ENCODE results near the gene IQCK.

The IQCK gene

GRCh38 chr16:19804538-19805323 is 86.7 kb downstream of the IQCK start:
- DNase-seq (ENCODE audit: low spot score): peak; percentile 57

GRCh38 chr16:19805459-19806162 is 87.5 kb downstream of the IQCK start:
- no peak for DNase-seq (ENCODE audit: low spot score)

DNA sequence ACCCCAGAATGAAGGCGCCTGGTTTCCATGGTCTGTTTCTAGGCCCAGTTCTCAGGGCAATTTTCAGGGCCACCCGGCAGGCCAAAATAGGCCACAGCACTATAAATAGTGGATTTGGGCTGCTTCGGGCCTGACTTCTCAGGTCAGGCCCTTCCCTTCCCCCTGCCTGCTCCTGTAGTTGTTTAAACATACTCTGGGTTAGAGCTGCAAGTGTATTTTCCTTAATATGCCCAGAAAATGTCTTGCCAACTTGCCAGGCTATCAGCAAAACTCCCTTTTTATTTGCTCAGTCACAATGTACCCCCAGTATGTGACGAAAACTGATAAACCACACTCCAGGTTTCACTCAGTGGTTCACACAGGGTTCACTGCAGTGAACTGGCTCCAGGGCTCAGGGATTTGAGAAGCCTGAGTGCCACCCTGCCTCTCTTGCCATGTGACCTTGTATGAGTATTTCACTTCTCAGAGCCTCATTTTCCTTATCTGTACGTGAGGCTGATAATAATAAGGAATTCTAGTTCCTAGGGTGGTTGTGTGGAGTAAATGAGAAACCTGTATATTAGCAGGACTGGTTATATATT is 90.1 kb downstream of the IQCK start:
- DNase-seq (ENCODE audit: low spot score): no peak

- DNase-seq (ENCODE audit: low spot score): no peak
Observed at GRCh38 chr16:19809121-19809635, 91.1 kb downstream of the IQCK start.

DNA sequence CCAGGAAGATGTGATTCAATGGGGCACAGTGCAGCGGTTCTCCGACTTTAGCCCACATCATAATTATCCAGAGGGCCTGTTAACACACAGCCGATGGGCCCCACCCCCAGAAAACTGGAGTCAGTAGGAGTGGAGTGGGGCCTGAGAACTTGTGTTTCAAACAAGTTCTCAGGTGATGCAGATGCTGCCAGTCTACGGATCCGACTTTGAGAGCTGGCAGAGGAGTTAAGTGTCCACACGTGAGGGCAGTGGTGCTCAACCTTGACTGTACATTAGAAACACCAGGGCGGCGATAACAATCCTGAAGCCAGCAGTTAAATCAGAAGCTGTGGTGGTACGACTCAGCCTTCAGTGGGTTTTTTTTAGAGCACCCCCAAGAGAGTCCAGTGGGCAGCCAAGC is 91.6 kb downstream of the IQCK start:
- DNase-seq (ENCODE audit: low spot score): no peak

- DNase-seq (ENCODE audit: low spot score): no peak
Observed at GRCh38 chr16:19810817-19811731, 93.0 kb downstream of the IQCK start.

DNA sequence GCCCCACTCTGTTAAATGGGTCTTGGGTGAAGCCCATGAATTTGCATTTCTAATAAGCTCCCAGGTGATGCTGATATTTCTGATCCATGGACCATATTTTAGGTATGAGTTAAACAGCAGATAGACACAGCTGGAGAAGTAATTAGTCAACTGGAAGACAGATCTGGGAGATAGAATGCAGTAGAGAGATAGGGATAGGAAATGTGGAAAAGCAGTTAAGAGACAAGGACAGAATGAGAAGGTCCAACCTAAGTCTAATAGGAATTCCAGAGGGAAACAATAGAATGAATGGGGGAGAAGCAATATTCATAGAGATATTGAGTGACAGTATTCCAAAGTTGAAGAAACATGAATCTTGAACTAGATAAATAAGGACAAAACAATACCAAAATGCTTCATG is 94.9 kb downstream of the IQCK start:
- no peak for DNase-seq (ENCODE audit: low spot score)

GRCh38 chr16:19815418-19815817 is 97.3 kb downstream of the IQCK start:
- DNase-seq (ENCODE audit: low spot score): no peak

GRCh38 chr16:19817122-19817521 is 99.1 kb downstream of the IQCK start:
- DNase-seq (ENCODE audit: low spot score): no peak

DNA sequence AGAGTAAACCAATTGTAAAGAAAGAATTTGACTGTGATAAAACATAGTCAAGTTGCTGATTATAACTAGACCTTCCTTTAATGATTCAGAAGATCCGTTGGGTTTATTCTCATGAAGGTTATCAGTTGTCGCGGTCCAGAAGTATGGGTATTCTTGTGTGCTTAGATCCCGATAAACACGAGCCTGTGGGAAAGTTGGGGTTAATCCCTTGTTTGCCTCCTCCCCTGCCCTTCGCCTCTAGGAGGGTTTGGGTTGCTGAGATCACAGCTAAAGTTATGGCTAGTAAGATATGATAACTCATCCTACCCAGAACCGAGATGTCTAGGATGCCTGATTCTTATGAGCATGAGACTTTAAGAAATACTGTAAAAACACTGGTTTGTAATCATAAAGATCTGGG is 99.8 kb downstream of the IQCK start:
- no peak for DNase-seq (ENCODE audit: low spot score)

DNA sequence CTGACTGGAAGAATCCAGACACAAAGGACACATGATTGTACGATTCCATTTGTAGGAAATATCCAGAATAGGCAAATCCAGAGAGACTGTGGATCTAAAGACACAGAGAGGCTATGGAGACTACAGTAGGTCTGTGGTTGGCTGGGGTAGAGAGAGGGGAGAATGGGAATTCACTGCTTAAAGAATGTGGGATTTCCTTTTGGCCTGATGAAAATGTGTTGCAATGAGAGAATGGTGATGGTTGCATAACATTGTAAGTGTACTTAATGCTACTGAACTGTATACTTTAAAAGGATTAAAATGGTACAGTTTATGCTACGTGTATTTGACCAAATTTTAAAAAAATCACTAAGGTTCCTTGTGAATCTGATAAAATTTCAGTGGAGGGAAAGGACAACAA is 104.5 kb downstream of the IQCK start:
- no peak for DNase-seq (ENCODE audit: low spot score)

DNA sequence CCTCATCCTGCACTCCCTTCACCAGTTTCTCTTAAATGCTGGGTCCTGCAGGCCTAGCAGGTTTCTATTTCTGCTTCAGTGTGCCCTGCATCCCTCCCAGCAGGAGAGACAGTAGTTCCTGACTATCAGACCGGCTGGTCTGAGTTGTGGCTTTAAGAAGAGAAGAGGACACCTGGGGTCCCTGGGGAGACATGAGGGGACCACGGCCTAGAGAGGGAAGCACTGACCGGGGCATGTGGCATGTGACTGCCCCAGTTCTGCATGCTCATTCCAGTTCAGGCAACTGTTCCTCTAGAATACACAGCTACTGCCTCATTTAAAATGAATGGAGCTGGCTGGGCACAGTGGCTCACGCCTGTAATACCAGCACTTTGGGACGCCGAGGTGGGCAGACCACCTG is 105.3 kb downstream of the IQCK start:
- DNase-seq (ENCODE audit: low spot score): no peak

GRCh38 chr16:19824216-19824615 is 106.1 kb downstream of the IQCK start:
- no peak for DNase-seq (ENCODE audit: low spot score)

DNA sequence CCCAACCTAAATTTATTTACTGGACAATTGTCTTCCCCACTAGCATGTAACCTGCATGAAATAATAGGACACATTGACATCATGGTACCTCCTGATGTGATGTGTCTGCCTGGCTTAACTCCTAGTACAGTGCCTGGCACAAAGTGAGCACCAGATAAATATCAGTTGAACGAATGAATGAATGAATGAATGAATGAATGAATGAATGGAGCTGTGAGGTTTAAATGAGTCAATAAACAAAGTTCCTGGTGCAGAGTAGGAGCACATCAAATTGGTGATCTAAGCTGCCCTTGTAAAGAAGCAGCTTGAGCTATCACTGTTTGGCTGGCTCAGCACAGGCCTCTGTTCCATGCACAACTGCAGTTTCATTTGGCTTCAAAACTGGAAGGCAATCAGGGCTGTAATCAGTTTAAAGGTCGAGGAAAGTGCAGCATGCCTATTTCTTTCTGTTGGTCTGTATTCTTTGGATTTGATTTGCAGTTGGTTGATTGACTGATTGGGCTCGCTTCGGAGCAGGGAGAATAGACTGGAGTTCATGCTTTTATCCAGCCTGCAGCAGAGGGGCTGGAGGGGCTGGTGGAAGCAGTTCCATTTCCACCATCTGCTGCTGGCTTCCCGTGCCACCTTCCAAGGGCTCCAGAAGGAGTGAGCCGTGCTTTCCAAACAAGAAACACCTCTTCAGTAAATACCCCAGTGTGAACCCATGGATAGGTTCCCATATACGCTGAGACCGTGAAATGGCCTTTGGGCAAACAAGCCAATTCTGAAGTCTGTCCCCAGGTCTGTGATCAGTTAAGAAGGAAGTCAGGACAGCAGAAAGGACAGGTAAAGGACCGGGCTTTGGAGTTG is 112.0 kb downstream of the IQCK start:
- DNase-seq (ENCODE audit: low spot score): no peak

DNA sequence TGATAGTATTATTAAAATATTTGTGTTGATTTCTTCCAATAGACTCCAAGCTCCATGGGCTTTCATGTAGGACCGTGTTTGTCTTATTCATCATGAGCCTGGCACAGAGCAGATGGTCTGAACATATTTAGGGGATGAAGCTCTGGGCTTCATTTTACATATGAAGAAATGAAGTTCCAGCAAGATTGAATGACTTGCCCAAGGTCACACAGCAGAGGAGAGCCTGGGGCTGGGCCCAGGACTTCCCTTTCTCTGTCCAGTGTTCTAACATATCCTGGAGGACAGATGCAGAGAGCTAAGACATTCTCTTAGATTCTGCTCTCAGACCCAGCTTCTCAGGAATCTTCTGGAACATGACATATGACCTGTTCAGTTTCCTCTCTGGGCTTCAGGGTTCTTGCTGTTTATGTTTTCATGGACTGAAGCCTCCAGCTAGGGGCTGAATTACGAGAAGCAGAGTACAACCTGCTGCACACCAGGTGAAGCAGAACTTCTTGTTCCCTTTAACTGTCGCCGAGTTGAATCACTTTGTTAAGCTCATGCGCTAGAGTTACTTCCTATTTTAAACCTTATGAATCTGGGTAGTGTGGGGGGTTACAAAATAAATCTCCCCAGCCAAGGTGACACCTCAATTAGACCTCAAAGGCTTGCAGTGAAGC is 113.0 kb downstream of the IQCK start:
- no peak for DNase-seq (ENCODE audit: low spot score)

DNA sequence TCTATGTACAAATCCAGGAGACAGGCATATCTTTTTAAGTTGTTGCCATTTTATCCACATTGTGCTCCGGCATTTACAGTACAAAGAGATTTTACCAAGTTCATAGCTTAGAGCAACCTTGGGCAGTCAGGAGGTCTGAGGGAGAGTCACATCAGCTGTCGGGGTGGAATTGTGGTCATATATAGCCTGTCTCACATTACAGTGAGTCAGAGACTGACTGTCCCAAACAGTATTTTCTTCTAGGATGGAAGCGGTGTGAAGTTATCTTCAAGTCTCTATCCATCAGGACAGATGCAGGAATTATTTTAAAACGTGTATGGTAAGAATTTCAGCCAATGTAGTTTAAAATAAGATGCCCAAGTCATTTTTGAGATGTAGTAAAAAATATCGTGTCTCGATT is 113.6 kb downstream of the IQCK start:
- no peak for DNase-seq (ENCODE audit: low spot score)

- DNase-seq (ENCODE audit: low spot score): no peak
Observed at GRCh38 chr16:19833176-19833575, 115.1 kb downstream of the IQCK start.

GRCh38 chr16:19833581-19833980 is 115.5 kb downstream of the IQCK start:
- DNase-seq (ENCODE audit: low spot score): no peak

DNA sequence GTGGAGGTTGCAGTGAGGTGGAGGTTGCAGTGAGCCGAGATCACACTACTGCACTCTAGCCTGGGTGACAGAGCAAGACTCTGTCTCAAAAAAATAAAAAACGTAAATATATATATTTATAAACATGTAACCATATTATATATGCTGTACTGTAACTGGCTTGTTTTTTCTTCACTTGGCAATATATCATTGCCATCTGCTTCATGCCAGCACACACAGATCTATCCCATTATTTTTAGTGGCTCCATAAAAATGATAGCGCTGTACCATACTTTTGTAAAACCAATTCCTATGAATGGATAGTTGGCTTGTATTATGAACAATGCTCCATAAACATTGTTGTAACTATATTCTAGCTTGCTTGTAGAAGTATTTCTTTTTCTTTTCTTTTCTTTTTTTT is 117.1 kb downstream of the IQCK start:
- DNase-seq (ENCODE audit: low spot score): no peak

DNA sequence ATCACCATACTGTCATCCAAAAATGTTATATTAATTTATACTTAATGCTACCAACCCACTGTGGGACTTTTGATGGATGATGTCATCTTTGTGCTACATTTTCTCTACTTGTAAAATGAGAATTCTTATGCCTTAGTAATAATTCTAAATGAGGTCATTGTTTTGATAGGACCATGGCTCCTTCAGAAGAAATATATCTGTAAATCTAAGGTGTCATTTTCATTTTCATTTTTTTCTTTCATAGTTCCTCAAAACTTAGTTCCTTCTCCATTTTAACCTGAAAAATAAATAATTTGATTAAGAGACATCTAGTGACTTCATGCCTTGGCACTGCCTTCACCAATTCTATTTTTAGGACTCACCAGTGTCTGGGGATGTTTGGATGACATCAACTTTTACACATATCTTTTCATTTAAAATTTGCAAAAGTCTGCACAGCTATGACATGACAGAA is 117.9 kb downstream of the IQCK start:
- DNase-seq (ENCODE audit: low spot score): no peak

Measured in CD4-positive, alpha-beta T cell treated with Interleukin-2 at 100 ng/mL for 4 hours (primary cell).